Uterus (tissue), 2 donors: ENCODE results near the gene KCND1.

Source experiments
- CTCF ChIP-seq, 4 experiments: fragments of 200-600 bp in 2 of 4; fragments of 450-650 bp in 2 of 4; sonication (generic) in 2 of 4; IDR thresholded peaks; one replicate each; pipeline ENCODE4 v1.5.1; 2016 to 2019; ENCODE audit warnings: antibody characterized with exemption in 4 of 4, mild to moderate bottlenecking in 2 of 4, moderate library complexity in 1 of 4
- POLR2A ChIP-seq, 2 donors: fragments of 450-650 bp; IDR thresholded peaks; one replicate each; pipeline ENCODE4 v1.6.1; 2016; ENCODE audit warnings: antibody characterized with exemption in 2 of 2, mild to moderate bottlenecking in 1 of 2, moderate library complexity in 1 of 2

GRCh38 chrX:48975041-48975440, 3.4 kb upstream of the KCND1 start:
- TF ChIP-seq CTCF (IDR thresholded peaks at IDR 0.05): no peak
- no peak for TF ChIP-seq POLR2A (IDR thresholded peaks at IDR 0.05)
